NCI-H2171 (cell line): Measurements from ENCODE around the gene FBXO28.

Experiments used
- DNase-seq: peaks from one replicate; lab custom pipeline; 2025; lab: John Stamatoyannopoulos, UW

The FBXO28 gene

DNA sequence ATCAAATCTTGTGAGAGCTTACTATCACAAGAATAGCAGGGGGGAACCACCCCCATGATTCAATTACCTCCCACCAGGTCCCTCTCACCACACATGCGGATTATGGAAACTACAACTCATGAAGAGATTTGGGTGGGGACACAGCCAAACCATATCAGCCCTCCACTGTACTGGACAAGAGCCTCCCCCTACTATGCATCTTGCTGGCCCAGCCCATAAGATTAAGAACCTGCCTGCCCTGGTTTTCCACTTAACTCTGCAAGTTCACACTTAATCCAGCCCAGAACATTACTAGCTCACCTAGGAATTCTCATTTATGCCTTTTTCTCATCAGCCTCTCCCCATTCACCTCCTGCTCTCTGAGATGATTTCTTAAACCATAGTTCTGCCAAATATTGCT lies 18.0 kb upstream of the FBXO28 start:
- no peak for DNase-seq

DNA sequence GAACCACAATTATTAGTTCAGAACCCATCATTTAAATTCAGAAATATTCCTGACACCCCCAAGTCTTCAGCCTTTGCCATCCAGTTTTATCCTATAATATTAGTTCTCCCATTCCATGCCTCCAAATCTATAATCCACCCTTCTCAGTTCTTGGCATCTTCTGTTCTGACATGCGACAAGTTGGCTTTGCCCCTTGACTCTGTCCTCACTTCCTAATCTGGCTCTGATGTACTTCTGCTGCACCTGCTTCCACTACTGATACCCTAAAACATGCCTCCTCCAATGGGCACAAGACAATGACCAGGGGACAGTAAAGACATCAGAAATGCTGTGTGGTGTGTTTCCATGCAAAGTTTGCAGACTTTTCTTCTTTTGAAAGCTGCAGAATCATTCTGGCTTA lies 17.1 kb upstream of the FBXO28 start:
- no peak for DNase-seq

DNA sequence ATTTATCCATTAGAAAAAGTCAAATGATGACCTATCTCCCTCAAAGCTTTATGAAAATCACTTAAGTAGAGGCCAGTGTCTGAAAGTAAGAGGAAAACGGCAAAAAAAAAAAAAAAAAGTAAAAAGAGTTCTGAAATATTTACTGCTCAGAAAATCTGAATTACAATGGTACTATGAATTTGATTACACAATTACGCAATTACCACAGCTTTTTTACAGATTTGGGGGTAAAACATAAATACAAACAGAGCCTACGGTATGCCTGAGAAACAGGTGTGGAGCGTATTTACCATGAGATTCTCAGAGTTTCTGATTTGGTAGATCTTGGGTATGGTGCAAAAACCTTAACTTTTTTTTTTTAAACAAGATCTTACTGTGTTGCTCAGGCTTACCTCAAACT lies 15.9 kb upstream of the FBXO28 start:
- DNase-seq, result no peak

GRCh38 chr1:224106568-224107281 lies 7.2 kb upstream of the FBXO28 start:
- peak; percentile 32 for DNase-seq

- DNase-seq, result no peak
Measured at GRCh38 chr1:224107282-224107625, 6.7 kb upstream of the FBXO28 start.

- DNase-seq, result no peak
Measured at GRCh38 chr1:224108991-224109390, 4.9 kb upstream of the FBXO28 start.

DNA sequence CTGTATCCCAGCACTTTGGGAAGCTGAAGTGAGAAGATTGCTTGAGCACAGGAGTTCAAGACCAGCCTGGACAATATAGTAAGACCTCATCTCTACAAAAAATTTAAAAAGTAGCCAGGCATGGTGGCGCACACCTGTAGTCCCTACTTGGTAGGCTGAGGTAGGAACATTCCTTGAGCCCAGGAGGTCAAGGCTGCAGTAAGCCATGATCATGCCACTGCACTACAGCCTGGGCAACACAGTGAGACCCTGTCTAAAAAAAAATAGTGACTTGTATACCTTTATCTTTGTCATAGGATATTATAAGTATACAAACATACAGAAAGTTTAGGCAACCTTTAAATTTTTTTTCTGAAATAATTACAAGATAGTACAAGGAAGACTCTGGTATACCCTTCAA lies 3.9 kb upstream of the FBXO28 start:
- no peak for DNase-seq

- DNase-seq, result no peak
Measured at GRCh38 chr1:224113005-224113404, 906 bp upstream of the FBXO28 start.

- no peak for DNase-seq
Measured at GRCh38 chr1:224113545-224113917, 380 bp upstream of the FBXO28 start.

DNA sequence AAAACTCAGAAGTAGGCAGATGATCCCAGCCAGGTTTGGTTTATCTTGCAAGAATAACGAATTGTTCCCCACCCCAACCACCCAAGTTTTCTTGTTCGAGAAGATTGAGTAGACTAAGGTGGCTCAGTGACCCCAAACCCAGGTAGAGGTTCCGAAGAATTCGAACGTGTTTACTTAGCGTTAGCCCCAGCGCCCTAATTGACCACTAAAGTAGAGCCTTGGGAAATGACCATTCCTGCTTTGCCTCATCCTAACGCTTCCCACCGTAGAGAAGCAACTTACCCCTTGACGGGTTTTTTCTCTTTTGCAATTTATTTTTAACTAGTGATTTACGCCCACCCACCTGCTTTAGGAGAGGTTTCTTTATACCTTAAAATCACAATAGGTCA lies 870 bp downstream of the FBXO28 start:
- DNase-seq, result no peak

GRCh38 chr1:224116131-224116530 lies 2.2 kb downstream of the FBXO28 start:
- peak; percentile 59 for DNase-seq

- no peak for DNase-seq
Measured at GRCh38 chr1:224118688-224119087, 4.8 kb downstream of the FBXO28 start.

GRCh38 chr1:224123136-224123535 lies 9.2 kb downstream of the FBXO28 start:
- no peak for DNase-seq

- no peak for DNase-seq
Measured at GRCh38 chr1:224124220-224124619, 10.3 kb downstream of the FBXO28 start.

DNA sequence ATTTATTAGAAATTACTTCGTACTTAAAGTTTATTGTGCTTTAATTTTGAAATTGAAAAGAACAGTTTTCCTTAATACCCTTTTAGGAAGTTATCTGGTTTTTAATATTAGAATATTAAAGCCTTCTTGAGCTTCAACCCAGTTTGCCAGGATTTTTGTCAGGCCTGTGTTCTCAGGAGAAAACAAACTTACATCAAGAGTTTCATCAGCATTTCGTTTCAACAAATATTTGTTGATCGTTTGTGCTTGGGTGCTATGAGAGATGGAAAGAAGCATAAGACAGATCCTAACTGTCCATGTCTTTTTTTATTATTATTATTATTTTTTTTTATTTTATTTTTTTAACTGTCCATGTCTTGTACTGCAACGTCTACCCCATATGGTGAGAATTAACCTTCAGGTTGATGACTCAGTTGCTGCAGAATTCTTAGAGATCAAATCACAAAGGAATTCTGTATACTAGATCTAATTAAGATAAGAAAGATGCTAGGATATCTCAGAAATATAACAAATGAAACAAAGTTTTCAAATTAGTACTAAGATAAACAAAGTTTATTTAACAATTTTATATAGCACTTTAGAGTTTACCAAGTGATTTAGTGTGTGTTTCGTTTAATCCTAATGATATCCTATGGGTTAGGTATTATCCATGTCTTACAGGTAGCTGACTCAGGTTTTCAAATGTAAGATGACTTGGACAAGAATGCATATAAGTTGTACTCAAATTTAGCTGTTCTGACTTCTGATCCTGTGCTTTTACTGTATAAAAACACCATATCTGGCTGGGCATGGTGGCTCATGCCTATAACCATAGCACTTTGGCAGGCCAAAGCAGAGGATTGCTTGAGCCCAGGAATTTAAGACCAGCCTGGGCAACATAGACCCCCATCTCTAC lies 14.3 kb downstream of the FBXO28 start:
- no peak for DNase-seq

DNA sequence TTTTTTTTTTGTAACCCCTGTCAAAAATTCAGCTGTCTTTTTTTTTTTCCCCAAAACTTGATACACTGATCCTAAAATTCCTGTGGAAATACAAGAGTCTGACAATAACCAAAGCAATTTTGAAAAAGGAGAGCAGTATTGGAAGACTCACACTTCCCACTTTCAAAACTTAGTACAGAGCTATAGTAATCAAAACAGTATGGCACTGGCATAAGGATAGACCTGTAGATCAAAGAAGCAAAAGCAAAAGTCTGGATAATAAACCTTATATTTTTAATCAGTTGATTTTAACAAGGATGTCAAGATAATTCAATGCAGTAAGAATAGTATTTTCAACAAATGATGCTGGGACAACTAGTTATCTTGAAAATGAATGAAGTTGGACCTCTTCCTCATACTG lies 17.3 kb downstream of the FBXO28 start:
- no peak for DNase-seq

- DNase-seq, result no peak
Measured at GRCh38 chr1:224132901-224133300, 19.0 kb downstream of the FBXO28 start.

GRCh38 chr1:224133741-224134299 lies 19.9 kb downstream of the FBXO28 start:
- DNase-seq, result no peak

GRCh38 chr1:224137518-224137917 lies 23.6 kb downstream of the FBXO28 start:
- DNase-seq, result no peak

GRCh38 chr1:224138198-224138597 lies 24.3 kb downstream of the FBXO28 start:
- DNase-seq, result no peak

DNA sequence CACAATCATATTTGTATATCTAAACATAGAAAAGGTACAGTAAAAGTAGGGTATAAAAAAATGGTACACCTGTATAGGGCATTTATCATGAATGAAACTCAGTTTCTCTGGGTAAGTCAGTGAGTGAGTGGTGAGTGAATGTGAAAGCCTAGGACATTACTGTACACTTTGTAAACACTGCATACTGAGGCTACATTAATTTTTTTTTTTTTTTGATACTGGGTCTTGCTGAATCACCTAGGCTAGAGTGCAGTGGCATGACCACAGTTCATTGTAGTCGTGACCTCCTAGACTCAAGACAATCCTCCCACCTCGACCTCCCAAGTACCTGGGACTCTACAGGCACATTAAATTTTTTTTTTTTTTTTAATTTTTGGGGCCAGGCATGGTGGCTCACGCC lies 27.8 kb downstream of the FBXO28 start:
- DNase-seq, result no peak

GRCh38 chr1:224149709-224150108 lies 35.8 kb downstream of the FBXO28 start:
- no peak for DNase-seq

DNA sequence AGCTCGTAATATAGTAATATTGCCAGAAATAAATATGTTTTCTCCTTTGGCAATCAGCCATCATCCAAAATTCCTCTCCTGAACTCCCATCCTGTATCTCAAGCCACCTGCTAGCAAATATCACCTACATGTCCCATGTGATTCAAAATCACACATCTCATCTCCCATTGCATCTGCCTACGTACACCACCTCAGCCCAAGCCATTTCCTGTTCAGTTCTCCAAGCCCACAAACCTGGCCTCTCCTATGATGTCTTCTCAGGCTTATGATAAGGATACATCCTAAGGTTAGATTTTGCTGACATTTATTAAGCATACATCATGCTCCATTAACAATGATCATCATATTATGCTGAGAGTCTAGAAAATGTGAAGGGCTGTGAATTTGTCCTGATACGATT lies 37.2 kb downstream of the FBXO28 start:
- no peak for DNase-seq
